Measurements from ENCODE around the gene BRD4. TPM values are rescaled to one million over a fixed set of nuclear protein-coding genes. Genes with fewer than 3 reads are reported as not detected.

The BRD4 gene
- total RNA-seq, 2 donors from 2014 or later: 45.6 to 76.0 TPM

DNA sequence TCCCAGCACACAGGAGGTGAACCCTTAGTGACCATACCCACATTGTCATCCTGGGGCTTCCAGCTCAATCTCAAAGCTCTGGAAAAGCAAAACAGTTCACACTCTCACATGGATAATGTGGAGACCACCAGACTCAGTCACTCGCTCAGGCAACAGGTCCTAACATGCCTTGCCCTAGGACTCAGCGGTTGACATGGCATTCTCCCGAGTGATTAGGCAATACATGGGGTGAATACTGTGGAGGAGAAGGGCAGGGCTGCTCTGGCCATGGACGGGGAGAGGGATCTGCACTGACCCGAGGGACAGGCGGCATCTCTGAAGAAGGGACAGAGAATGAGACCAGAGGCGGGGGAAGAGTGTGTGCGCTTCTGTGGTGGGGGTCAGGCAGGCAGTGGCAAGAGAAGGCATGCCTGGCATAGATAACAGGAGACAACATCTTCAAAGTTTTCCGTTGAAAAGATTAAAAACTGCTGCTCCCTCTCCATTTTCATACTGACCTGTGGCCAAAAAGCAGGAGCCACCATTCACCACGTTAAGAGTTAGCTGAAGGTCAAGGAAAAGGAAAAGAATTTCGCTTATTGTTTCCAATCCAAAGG, 55.6 kb downstream of the BRD4 start:
- intact Hi-C loops (cut with DNase I): no loop called here
- Histone ChIP-seq H3K36me3 (peaks cover 5 to 8% of the 10 kb centered on the region in 2 donors), H3K27ac (no peak overlapping the region), H3K4me3 (no peak overlapping the region), H3K27me3 (replicated peaks; ENCODE audit: insufficient read depth) (no peaks in the 10 kb centered on the region), H3K4me1 (replicated peaks) (peaks cover 26% of the 10 kb centered on the region), H3K9me3 (no peaks in the 10 kb centered on the region)
- DNase-seq (ENCODE audit: low spot score): no peak
- TF ChIP-seq POLR2A (IDR thresholded peaks at IDR 0.05) (no peak), POLR2AphosphoS5 (IDR thresholded peaks at IDR 0.05) (no peak)
- TF ChIP-seq, protein P1, sequence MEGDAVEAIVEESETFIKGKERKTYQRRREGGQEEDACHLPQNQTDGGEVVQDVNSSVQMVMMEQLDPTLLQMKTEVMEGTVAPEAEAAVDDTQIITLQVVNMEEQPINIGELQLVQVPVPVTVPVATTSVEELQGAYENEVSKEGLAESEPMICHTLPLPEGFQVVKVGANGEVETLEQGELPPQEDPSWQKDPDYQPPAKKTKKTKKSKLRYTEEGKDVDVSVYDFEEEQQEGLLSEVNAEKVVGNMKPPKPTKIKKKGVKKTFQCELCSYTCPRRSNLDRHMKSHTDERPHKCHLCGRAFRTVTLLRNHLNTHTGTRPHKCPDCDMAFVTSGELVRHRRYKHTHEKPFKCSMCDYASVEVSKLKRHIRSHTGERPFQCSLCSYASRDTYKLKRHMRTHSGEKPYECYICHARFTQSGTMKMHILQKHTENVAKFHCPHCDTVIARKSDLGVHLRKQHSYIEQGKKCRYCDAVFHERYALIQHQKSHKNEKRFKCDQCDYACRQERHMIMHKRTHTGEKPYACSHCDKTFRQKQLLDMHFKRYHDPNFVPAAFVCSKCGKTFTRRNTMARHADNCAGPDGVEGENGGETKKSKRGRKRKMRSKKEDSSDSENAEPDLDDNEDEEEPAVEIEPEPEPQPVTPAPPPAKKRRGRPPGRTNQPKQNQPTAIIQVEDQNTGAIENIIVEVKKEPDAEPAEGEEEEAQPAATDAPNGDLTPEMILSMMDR (IDR thresholded peaks at IDR 0.05): no peak
- 36% methylated on average over 11 of the region's 11 CpGs for WGBS

- H3K27me3 ChIP-seq (replicated peaks; ENCODE audit: insufficient read depth): no peaks in the 10 kb centered on the region
- no peak for TF ChIP-seq POLR2A (IDR thresholded peaks at IDR 0.05)
- TF ChIP-seq POLR2AphosphoS5 (IDR thresholded peaks at IDR 0.05): no peak
- TF ChIP-seq, protein P1 (IDR thresholded peaks at IDR 0.05): no peak
- no peaks in the 10 kb centered on the region for H3K9me3 ChIP-seq
- intact Hi-C loops (cut with DNase I): no loop called here
- 74% methylated on average over 4 of the region's 4 CpGs for WGBS
- H3K4me3 ChIP-seq: no peak overlapping the region
- DNase-seq (ENCODE audit: low spot score): no peak
- peaks cover 6% of the 10 kb centered on the region for H3K4me1 ChIP-seq (replicated peaks)
- H3K36me3 ChIP-seq: peaks cover 9 to 10% of the 10 kb centered on the region in 2 donors
- H3K27ac ChIP-seq: no peak overlapping the region
Observed at GRCh38 chr19:15274477-15274876, 57.9 kb downstream of the BRD4 start.

GRCh38 chr19:15269806-15270205, 62.5 kb downstream of the BRD4 start:
- TF ChIP-seq POLR2AphosphoS5 (IDR thresholded peaks at IDR 0.05) (no peak), POLR2A (IDR thresholded peaks at IDR 0.05) (no peak)
- TF ChIP-seq, protein P1 (IDR thresholded peaks at IDR 0.05): no peak
- DNase-seq (ENCODE audit: low spot score): no peak
- Histone ChIP-seq H3K4me1 (replicated peaks) (peaks cover 25% of the 10 kb centered on the region), H3K27ac (no peak overlapping the region), H3K27me3 (replicated peaks; ENCODE audit: insufficient read depth) (no peaks in the 10 kb centered on the region), H3K9me3 (no peaks in the 10 kb centered on the region), H3K36me3 (peaks cover 10 to 17% of the 10 kb centered on the region in 2 donors), H3K4me3 (no peak overlapping the region)
- intact Hi-C loops (cut with DNase I): loop anchor here (5.0 kb wide), 2 partner anchors 107 to 182 kb away; partner anchors contain the start of gene AKAP8
- 73% methylated on average over 6 of the region's 6 CpGs for WGBS

DNA sequence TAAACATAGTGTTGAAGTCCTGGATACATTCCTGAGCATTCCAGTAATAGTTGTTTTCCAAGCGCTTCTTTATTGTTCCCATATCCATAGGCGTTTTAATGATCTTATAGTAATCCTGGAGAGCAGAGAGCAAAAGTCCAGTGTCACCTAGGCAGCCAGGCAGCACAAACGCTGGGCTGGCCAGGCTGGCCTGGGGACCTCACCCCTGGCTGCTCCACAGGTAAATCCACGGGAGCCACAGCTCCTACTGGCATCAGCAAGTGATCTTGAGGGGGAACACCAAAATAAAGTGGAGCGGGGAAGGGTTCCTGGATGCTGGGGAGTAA, 63.4 kb downstream of the BRD4 start:
- no peak overlapping the region for H3K27ac ChIP-seq
- no peaks in the 10 kb centered on the region for H3K9me3 ChIP-seq
- intact Hi-C loops (cut with DNase I): loop anchor here (5.0 kb wide), 2 partner anchors 108 to 183 kb away; partner anchors contain the start of gene AKAP8
- H3K4me3 ChIP-seq: no peak overlapping the region
- TF ChIP-seq POLR2A (IDR thresholded peaks at IDR 0.05) (no peak), POLR2AphosphoS5 (IDR thresholded peaks at IDR 0.05) (no peak)
- TF ChIP-seq, protein P1 (IDR thresholded peaks at IDR 0.05): no peak
- peaks cover 10 to 17% of the 10 kb centered on the region in 2 donors for H3K36me3 ChIP-seq
- 55% methylated on average over 5 of the region's 5 CpGs for WGBS
- no peaks in the 10 kb centered on the region for H3K27me3 ChIP-seq (replicated peaks; ENCODE audit: insufficient read depth)
- DNase-seq (ENCODE audit: low spot score): no peak
- H3K4me1 ChIP-seq (replicated peaks): peaks cover 27% of the 10 kb centered on the region

Measured in prostate gland (tissue), 2 donors.